Parathyroid adenoma (tissue), 2 donors: ENCODE measurements around the gene G6PD.
"Not testable (repeated sequence)": the region's sequence is repeated elsewhere in the genome, so short reads cannot be mapped to it uniquely, and the experiment has no call there.

Experiments
- H2AFZ ChIP-seq: fragments of 300-600 bp; sonication (generic); one replicate; pipeline ENCODE4 v1.7.0; 2017; ENCODE audit warnings: antibody characterized with exemption, mild to moderate bottlenecking
- H3K27ac ChIP-seq: fragments of 300-600 bp; sonication (generic); one replicate; pipeline ENCODE4 v1.7.0; 2017
- H3K27me3 ChIP-seq: fragments of 300-600 bp; sonication (generic); one replicate; pipeline ENCODE4 v1.7.0; 2017; ENCODE audit warnings: low read length; ENCODE audit not compliant: control insufficient read depth, insufficient read depth
- H3K36me3 ChIP-seq: fragments of 300-600 bp; sonication (generic); one replicate; pipeline ENCODE4 v1.7.0; 2017; ENCODE audit warnings: low read length; ENCODE audit not compliant: control insufficient read depth, insufficient read depth
- H3K4me1 ChIP-seq: fragments of 300-600 bp; sonication (generic); one replicate; pipeline ENCODE4 v1.7.0; 2017; ENCODE audit warnings: control low read depth
- H3K4me2 ChIP-seq: fragments of 300-600 bp; sonication (generic); one replicate; pipeline ENCODE4 v1.7.0; 2017; ENCODE audit warnings: low read length
- H3K4me3 ChIP-seq: fragments of 300-600 bp; sonication (generic); one replicate; pipeline ENCODE4 v1.7.0; 2017; ENCODE audit warnings: low read depth, low read length
- H3K79me2 ChIP-seq: fragments of 300-600 bp; sonication (generic); one replicate; pipeline ENCODE4 v1.7.0; 2017; ENCODE audit warnings: control low read depth
- H3K9ac ChIP-seq: fragments of 300-600 bp; sonication (generic); one replicate; pipeline ENCODE4 v1.7.0; 2017; ENCODE audit warnings: mild to moderate bottlenecking
- H3K9me3 ChIP-seq: fragments of 300-600 bp; sonication (generic); one replicate; pipeline ENCODE4 v1.7.0; 2017; ENCODE audit warnings: low read length; ENCODE audit not compliant: control insufficient read depth
- CTCF ChIP-seq: fragments of 300-600 bp; sonication (generic); IDR thresholded peaks from one replicate; pipeline ENCODE4 v1.7.0; 2017; ENCODE audit warnings: antibody characterized with exemption, mild to moderate bottlenecking
- donor health status: primary hyperparathyroidism.

Gene G6PD

GRCh38 chrX:154540897-154541535 is 5.6 kb downstream of the G6PD start:
- no peaks in the 10 kb centered on the region for H3K36me3 ChIP-seq
- H3K79me2 ChIP-seq, result no peaks in the 10 kb centered on the region
- H3K27me3 ChIP-seq, result no peaks in the 10 kb centered on the region
- no peak overlapping the region for H3K4me2 ChIP-seq
- no peaks in the 10 kb centered on the region for H3K9me3 ChIP-seq
- H2AFZ ChIP-seq, result no peak overlapping the region
- no peak overlapping the region for H3K27ac ChIP-seq
- no peak for TF ChIP-seq CTCF
- H3K4me3 ChIP-seq, result no peak overlapping the region
- no peaks in the 10 kb centered on the region for H3K4me1 ChIP-seq
- no peak overlapping the region for H3K9ac ChIP-seq

GRCh38 chrX:154540365-154540764 is 6.3 kb downstream of the G6PD start:
- not testable (repeated sequence) for H3K27ac ChIP-seq, H3K9ac ChIP-seq, H3K4me1 ChIP-seq, H3K4me2 ChIP-seq, H3K4me3 ChIP-seq, H3K9me3 ChIP-seq, H2AFZ ChIP-seq, H3K36me3 ChIP-seq, H3K79me2 ChIP-seq, H3K27me3 ChIP-seq

- no peak overlapping the region for H2AFZ ChIP-seq
- H3K4me1 ChIP-seq, result no peaks in the 10 kb centered on the region
- no peaks in the 10 kb centered on the region for H3K79me2 ChIP-seq
- no peaks in the 10 kb centered on the region for H3K36me3 ChIP-seq
- no peak overlapping the region for H3K4me2 ChIP-seq
- no peak overlapping the region for H3K9ac ChIP-seq
- H3K27ac ChIP-seq, result no peak overlapping the region
- no peak overlapping the region for H3K4me3 ChIP-seq
- H3K9me3 ChIP-seq, result no peaks in the 10 kb centered on the region
- no peaks in the 10 kb centered on the region for H3K27me3 ChIP-seq
- no peak for TF ChIP-seq CTCF
Observed at GRCh38 chrX:154539077-154539476, 7.6 kb downstream of the G6PD start.

GRCh38 chrX:154535892-154536291 is 10.8 kb downstream of the G6PD start:
- Histone ChIP-seq H3K4me3 (no peak overlapping the region), H2AFZ (no peak overlapping the region), H3K9ac (no peak overlapping the region), H3K4me1 (no peaks in the 10 kb centered on the region), H3K36me3 (no peaks in the 10 kb centered on the region), H3K27ac (no peak overlapping the region), H3K79me2 (no peaks in the 10 kb centered on the region), H3K27me3 (no peaks in the 10 kb centered on the region), H3K9me3 (no peaks in the 10 kb centered on the region), H3K4me2 (no peak overlapping the region)
- no peak for TF ChIP-seq CTCF

GRCh38 chrX:154534526-154535322 is 11.9 kb downstream of the G6PD start:
- Histone ChIP-seq H3K9me3 (no peaks in the 10 kb centered on the region), H3K79me2 (no peaks in the 10 kb centered on the region), H3K9ac (no peak overlapping the region), H2AFZ (no peak overlapping the region), H3K4me2 (no peak overlapping the region), H3K36me3 (no peaks in the 10 kb centered on the region), H3K4me1 (no peaks in the 10 kb centered on the region), H3K27me3 (no peaks in the 10 kb centered on the region), H3K4me3 (no peak overlapping the region), H3K27ac (no peak overlapping the region)
- peak; percentile 97 for TF ChIP-seq CTCF
